ENCODE data around the gene ZMPSTE24.
"Not testable (repeated sequence)": the region's sequence is repeated elsewhere in the genome, so short reads cannot be mapped to it uniquely, and the experiment has no call there.

DNA sequence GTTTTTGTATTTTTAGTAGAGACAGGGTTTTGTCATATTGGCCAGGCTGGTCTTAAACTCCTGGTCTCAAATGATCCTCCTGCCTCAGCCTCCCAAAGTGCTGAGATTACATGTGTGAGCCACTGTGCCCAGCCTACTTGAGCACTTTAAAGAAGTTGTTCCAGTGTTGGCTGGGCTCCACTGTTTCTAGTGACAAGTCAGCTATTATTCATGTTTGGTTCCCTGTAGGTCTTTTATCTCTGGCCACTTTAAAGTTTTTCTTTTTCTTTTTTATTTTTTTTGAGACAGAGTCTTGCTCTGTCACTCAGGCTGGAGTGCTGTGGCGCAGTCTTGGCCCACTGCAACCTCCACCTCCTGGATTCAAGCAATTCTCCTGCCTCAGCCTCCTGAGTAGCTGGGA, 73.4 kb downstream of the ZMPSTE24 start:
- not testable (repeated sequence) for TF ChIP-seq PATZ1 (CRISPR knock-in tag; IDR thresholded peaks at IDR 0.05; ENCODE audit: borderline replicate concordance); ZNF565 (CRISPR knock-in tag; conservative IDR thresholded peaks at IDR 0.05; ENCODE audit: low read depth); TCF4 (CRISPR knock-in tag; IDR thresholded peaks at IDR 0.05; ENCODE audit: borderline replicate concordance); ZFP3 (CRISPR knock-in tag; IDR thresholded peaks at IDR 0.05); ZC3H10 (CRISPR knock-in tag; IDR thresholded peaks at IDR 0.05); ISL1 (CRISPR knock-in tag; IDR thresholded peaks at IDR 0.05); ZFP30 (CRISPR knock-in tag; IDR thresholded peaks at IDR 0.05); CREB5 (CRISPR knock-in tag; IDR thresholded peaks at IDR 0.05; ENCODE audit: low read depth); ZNF8 (CRISPR knock-in tag; IDR thresholded peaks at IDR 0.05)
